Stimulated activated CD4-positive, alpha-beta T cell treated with anti-CD3 and anti-CD28 coated beads, Interleukin-2, amount 100 ng/mL, for 48 hours (primary cell): ENCODE data around the gene NID2.

Experiments used
- DNase-seq, 2 donors: peaks; one replicate each; pipeline ENCODE4 v3.0.0-alpha.2; 2020

Gene NID2

GRCh38 chr14:52023518-52023917 lies 45.3 kb downstream of the NID2 start:
- no peak for DNase-seq

- no peak for DNase-seq
These were observed 46.8 kb downstream of the NID2 start for GRCh38 chr14:52021957-52022600.

- no peak for DNase-seq
These were observed 47.8 kb downstream of the NID2 start for GRCh38 chr14:52020866-52021717.

- DNase-seq = no peak
These were observed 48.6 kb downstream of the NID2 start for GRCh38 chr14:52020161-52020714.

- no peak for DNase-seq
These were observed 49.9 kb downstream of the NID2 start for GRCh38 chr14:52018970-52019369.

GRCh38 chr14:52018252-52018651 lies 50.6 kb downstream of the NID2 start:
- no peak for DNase-seq

- no peak for DNase-seq
These were observed 53.3 kb downstream of the NID2 start for GRCh38 chr14:52015411-52016030.

GRCh38 chr14:52014601-52015267 lies 54.1 kb downstream of the NID2 start:
- DNase-seq = no peak

- DNase-seq = no peak
These were observed 54.8 kb downstream of the NID2 start for GRCh38 chr14:52013984-52014600.

- no peak for DNase-seq
These were observed 56.2 kb downstream of the NID2 start for GRCh38 chr14:52012635-52013034.

- no peak for DNase-seq
These were observed 57.3 kb downstream of the NID2 start for GRCh38 chr14:52011523-52011922.

- DNase-seq = no peak
These were observed 58.6 kb downstream of the NID2 start for GRCh38 chr14:52010173-52010693.

GRCh38 chr14:52008136-52008535 lies 60.7 kb downstream of the NID2 start:
- no peak for DNase-seq

GRCh38 chr14:52007637-52008036 lies 61.2 kb downstream of the NID2 start:
- DNase-seq = no peak

GRCh38 chr14:52007211-52007610 lies 61.6 kb downstream of the NID2 start:
- DNase-seq = no peak

GRCh38 chr14:52006361-52006760 lies 62.5 kb downstream of the NID2 start:
- no peak for DNase-seq

- DNase-seq = no peak
These were observed 63.2 kb downstream of the NID2 start for GRCh38 chr14:52005625-52006024.

- DNase-seq = no peak
These were observed 65.5 kb downstream of the NID2 start for GRCh38 chr14:52003324-52003723.

- no peak for DNase-seq
These were observed 66.3 kb downstream of the NID2 start for GRCh38 chr14:52002542-52002941.

- no peak for DNase-seq
These were observed 68.2 kb downstream of the NID2 start for GRCh38 chr14:52000696-52001095.

GRCh38 chr14:52000019-52000582 lies 68.8 kb downstream of the NID2 start:
- no peak for DNase-seq

GRCh38 chr14:51999084-51999483 lies 69.8 kb downstream of the NID2 start:
- no peak for DNase-seq
